Measurements from ENCODE around the gene CCDC170.
A peak's percentile ranks its signal among the peaks of the same experiment; 100 is the strongest.

CCDC170 gene

DNA sequence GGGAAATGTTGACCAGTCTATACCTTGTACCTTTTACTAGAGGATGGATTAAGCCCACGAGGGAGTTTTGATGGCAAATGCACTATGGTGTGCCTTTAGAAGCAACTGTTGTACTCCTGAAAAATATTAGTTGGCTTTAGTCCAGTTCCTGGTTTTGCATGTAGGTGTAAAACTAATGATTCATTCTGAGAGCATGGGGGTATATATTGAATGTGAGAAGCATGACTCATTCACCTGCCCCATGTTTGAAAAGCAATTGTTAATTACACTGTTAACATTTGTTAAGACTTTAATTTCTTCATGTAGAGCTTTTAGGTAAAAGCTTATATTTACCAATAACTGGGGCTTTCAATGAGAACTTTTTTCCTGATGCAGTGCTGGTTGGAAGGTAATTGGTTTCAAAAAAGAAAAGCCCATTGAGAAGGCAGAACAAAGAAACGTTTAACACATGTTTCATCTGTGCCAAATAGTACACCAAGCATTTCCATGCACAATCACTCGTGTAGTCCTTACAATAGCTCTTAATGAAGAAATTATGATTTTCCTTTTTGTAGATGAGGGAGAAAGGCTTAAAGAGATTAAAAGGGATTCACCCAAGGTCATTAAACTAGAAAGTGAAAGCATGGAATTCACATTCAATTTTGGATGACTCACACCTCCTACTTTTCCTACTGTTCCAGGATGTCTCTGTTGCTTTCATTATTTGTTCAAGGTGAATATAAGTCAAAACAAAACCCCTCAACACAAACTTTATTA, 134.1 kb downstream of the CCDC170 start:
- no peak overlapping the region for H3K4me3 Mint-ChIP-seq
- CTCF ChIA-PET = no interaction called here
- no peak for DNase-seq
- no peaks in the 10 kb centered on the region for H3K9me3 Mint-ChIP-seq
- H3K27me3 Mint-ChIP-seq = peaks cover 3% of the 10 kb centered on the region
- H3K4me1 Mint-ChIP-seq = no peaks in the 10 kb centered on the region
- no peak overlapping the region for H3K27ac Mint-ChIP-seq
- no peaks in the 10 kb centered on the region for H3K36me3 Mint-ChIP-seq

DNA sequence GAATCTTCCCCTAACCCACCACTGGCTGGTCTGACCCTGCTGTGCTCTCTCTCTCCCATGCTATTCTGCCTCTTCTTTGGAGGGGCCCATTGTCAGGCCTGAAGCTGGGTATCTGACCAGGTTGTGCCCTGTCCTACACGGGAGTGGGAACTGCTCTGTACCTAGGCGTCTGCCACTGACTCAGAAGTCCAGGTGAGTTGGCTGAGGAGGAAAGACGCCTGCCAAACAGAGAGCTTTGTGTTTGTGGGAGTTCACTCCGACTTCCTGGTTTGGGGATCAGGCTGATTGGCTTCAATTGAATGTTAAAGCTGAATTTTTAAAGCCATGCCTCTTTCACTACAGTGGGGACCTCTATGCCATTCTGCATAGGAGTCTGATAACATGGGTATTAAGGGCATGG, 136.0 kb downstream of the CCDC170 start:
- H3K36me3 Mint-ChIP-seq = no peaks in the 10 kb centered on the region
- no peak overlapping the region for H3K27ac Mint-ChIP-seq
- CTCF ChIA-PET = no interaction called here
- no peaks in the 10 kb centered on the region for H3K9me3 Mint-ChIP-seq
- DNase-seq = no peak
- peaks cover 3% of the 10 kb centered on the region for H3K27me3 Mint-ChIP-seq
- no peak overlapping the region for H3K4me3 Mint-ChIP-seq
- no peaks in the 10 kb centered on the region for H3K4me1 Mint-ChIP-seq

DNA sequence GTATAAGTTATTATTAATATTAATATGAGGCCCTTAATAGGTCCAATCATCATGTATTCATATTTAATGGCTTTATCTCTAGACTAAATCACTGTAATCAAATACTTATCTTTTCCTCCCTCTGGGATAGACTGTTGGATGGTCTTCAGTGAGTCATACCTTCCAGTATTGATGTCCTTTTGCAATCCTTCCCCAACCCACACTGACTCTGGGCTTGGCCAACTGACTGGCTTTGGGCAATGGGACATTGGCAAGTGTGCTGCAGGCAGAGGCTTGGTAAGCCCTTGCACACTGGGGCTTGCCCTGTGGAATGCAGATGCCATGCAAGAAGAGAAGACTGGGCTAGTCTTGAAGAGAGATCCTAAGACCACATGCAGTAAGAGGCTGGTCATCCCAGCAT, 136.6 kb downstream of the CCDC170 start:
- H3K27me3 Mint-ChIP-seq = peaks cover 3% of the 10 kb centered on the region
- no peaks in the 10 kb centered on the region for H3K36me3 Mint-ChIP-seq
- no peaks in the 10 kb centered on the region for H3K4me1 Mint-ChIP-seq
- no peak for DNase-seq
- no peak overlapping the region for H3K4me3 Mint-ChIP-seq
- no peak overlapping the region for H3K27ac Mint-ChIP-seq
- CTCF ChIA-PET = no interaction called here
- no peaks in the 10 kb centered on the region for H3K9me3 Mint-ChIP-seq

DNA sequence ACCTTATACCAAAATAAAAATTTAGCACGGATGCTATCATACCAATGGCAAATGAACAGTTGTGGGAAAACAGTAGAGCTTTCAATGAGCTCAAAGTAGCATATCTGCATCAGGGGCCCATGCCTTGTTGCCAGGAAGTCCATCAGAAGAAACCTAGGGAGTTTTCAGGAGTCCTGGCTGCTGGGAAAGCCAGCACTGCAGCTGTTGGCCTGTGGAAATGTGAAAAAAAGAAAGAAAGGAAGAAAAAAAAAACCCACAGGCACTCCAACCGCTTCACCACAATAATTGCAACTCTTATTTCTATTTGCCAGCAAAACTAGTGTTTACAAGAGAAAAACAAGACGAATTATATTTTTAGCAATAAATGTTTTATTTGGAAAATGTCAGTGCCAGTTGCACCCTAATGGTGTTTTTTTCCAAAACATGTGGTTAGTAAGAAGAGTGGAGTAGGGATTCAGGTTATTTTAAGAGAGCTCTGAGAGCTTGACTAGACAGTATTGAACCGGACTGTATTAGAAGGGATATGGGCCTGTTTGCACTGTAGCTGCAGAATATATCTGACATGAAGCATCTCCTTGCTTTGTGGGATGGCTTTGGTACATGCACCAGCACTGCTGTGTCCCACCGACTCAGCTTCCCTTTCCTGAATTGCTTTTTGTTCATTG, 137.3 kb downstream of the CCDC170 start:
- no peaks in the 10 kb centered on the region for H3K4me1 Mint-ChIP-seq
- H3K27me3 Mint-ChIP-seq = peaks cover 3% of the 10 kb centered on the region
- DNase-seq = no peak
- no peaks in the 10 kb centered on the region for H3K9me3 Mint-ChIP-seq
- H3K36me3 Mint-ChIP-seq = no peaks in the 10 kb centered on the region
- no peak overlapping the region for H3K27ac Mint-ChIP-seq
- H3K4me3 Mint-ChIP-seq = no peak overlapping the region
- CTCF ChIA-PET = no interaction called here

DNA sequence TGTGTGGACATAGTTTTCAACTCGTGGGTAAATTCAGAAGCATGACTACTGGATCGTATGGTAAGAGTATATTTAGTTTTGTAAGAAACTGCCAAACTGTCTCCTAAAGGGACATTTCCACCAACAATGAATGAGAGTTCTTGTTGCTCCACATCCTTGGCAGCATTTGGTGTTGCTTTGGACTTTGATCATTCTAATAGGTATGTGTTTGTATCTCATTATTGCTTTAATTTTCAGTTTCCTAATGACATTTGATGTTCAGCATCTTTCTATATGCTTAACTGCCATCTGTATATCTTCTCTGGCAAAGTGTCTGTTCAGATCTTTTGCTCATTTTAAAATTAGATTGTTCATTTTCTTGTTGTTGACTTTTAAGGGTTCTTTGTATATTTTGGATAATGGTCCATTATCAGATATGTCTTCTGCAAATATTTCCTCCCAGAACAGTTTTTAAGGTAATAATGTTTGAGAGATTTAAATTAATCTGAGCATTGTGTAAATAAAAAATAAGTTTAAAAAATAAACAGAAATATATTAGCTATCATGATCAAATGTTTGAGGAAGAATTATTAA, 138.7 kb downstream of the CCDC170 start:
- no peak for DNase-seq
- Mint-ChIP-seq H3K27ac (no peak overlapping the region), H3K4me3 (no peak overlapping the region), H3K27me3 (peaks cover 3% of the 10 kb centered on the region), H3K9me3 (no peaks in the 10 kb centered on the region), H3K36me3 (no peaks in the 10 kb centered on the region), H3K4me1 (no peaks in the 10 kb centered on the region)
- CTCF ChIA-PET = no interaction called here

DNA sequence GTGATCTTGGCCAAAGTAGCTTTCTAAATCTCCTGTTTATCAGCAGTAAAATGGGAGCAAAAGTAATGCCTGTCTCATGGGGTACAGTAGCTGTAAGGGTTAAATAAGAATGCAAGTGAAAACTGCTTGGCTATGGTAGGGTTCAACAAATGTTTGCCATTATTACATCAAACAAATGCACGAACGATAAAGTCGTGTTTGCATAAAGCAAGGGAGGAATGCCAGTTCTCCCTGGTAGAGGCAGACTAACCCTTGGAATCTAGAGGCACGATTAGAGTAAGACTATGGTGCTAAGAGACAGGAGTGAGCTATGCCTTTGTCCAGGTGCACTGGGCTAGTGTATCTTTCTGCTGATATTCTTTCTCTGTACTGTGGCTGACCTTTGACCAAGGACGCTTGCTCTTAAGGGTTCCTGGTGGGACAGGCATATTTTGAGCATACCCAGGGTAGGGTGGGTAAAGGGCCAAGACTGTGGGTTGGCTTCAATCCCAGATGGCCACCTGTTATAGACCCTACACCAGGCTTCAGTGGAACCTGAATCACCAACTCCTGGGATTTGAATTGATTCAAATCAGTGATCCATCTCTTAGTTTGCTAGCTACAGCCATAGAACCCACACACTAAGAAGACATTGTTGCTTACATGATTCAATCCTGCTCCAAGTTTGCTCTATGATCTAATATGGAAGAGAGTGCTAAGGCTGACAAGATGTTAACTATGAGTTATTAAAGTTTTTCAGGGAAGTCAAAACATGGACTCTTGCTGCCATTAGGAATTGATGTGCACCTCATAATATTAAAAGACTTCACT, 139.9 kb downstream of the CCDC170 start:
- H3K4me3 Mint-ChIP-seq = no peak overlapping the region
- CTCF ChIA-PET = no interaction called here
- no peaks in the 10 kb centered on the region for H3K9me3 Mint-ChIP-seq
- no peaks in the 10 kb centered on the region for H3K36me3 Mint-ChIP-seq
- H3K27ac Mint-ChIP-seq = no peak overlapping the region
- H3K4me1 Mint-ChIP-seq = no peaks in the 10 kb centered on the region
- DNase-seq = no peak
- H3K27me3 Mint-ChIP-seq = peaks cover 3% of the 10 kb centered on the region

DNA sequence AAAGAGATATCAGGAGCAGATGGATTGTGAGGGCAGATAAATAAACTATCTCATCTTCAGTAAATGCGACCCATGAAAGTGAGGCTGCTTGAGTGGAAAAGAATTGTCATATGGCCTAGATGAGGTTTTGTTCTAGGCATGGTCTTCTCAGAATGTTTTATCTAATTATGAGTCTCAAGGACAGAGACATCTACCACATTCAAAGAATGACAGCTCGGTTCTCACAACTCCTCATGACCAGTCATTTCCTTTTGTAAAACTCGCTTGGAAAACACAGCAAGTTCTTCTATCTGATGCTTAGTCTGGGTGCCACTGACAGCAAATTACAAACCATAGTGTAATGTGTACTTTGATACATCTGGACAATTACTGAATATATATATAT, 140.5 kb downstream of the CCDC170 start:
- H3K4me1 Mint-ChIP-seq = no peaks in the 10 kb centered on the region
- no peak overlapping the region for H3K4me3 Mint-ChIP-seq
- peaks cover 3% of the 10 kb centered on the region for H3K27me3 Mint-ChIP-seq
- H3K9me3 Mint-ChIP-seq = no peaks in the 10 kb centered on the region
- CTCF ChIA-PET = no interaction called here
- H3K36me3 Mint-ChIP-seq = no peaks in the 10 kb centered on the region
- H3K27ac Mint-ChIP-seq = no peak overlapping the region
- no peak for DNase-seq

DNA sequence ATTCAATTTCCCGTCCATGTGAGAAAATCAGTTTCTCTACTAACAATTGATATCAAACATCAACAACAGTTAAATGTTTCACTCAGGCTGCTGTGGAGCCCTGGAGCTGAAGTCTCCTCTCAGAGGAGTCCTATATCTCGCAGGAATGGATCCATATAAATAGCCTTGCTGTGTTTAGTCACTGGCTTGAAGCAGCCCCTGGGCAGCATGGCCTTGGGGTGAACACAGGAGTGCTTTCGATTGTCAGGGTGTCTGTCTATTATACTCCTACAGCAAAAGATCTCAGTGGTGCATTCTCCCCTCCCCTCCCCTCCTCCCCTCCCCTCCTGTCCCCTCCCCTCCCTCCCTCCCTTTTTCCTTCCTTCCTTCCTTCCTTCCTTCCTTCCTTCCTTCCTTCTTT, 141.9 kb downstream of the CCDC170 start:
- Mint-ChIP-seq H3K36me3 (no peaks in the 10 kb centered on the region), H3K4me1 (no peaks in the 10 kb centered on the region), H3K27me3 (peaks cover 5% of the 10 kb centered on the region), H3K9me3 (no peaks in the 10 kb centered on the region), H3K4me3 (no peak overlapping the region), H3K27ac (no peak overlapping the region)
- CTCF ChIA-PET = no interaction called here
- no peak for DNase-seq

DNA sequence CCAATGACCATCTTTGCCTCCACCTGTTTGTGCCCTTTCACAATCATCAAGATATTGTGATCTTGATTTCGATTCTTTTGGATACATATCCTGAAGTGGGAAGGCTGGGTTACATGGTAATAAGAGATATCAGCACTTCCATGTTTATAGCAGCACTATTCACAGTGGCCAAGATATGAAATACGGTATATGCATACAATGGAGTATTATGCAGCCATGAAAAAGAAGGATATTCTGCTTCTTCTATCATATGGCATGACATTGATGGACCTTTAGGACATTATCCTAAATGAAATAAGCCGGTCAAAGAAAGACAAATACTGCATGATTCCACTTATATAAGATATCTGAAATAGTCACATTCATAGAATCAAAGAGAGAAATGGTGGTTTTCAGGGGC, 144.0 kb downstream of the CCDC170 start:
- CTCF ChIA-PET = no interaction called here
- Mint-ChIP-seq H3K36me3 (no peaks in the 10 kb centered on the region), H3K9me3 (no peaks in the 10 kb centered on the region), H3K4me1 (no peaks in the 10 kb centered on the region), H3K27me3 (peaks cover 5% of the 10 kb centered on the region), H3K4me3 (no peak overlapping the region), H3K27ac (no peak overlapping the region)
- no peak for DNase-seq

DNA sequence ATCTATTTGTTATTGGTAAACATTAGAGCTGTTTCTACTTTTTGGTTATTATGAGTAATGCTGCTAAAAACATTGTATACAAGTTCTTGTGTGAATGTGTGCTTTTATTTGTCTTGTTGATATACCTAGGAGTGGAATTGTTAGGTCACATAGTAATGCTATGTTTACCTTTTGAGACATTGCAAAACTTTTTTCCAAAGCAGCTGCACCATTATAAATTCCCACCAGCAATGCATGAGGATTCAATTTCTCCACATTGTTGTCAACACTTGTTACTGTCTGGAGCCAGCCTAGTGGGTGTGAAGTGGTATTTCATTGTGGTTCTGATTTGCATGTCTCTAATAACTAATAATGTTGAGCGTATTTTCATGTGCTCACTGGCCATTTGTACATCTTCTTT, 145.9 kb downstream of the CCDC170 start:
- Mint-ChIP-seq H3K9me3 (no peaks in the 10 kb centered on the region), H3K4me3 (no peak overlapping the region), H3K4me1 (no peaks in the 10 kb centered on the region), H3K36me3 (no peaks in the 10 kb centered on the region), H3K27me3 (peaks cover 5% of the 10 kb centered on the region), H3K27ac (no peak overlapping the region)
- CTCF ChIA-PET = interaction anchor here (1.1 kb wide), 1 partner anchor 13 kb away, joined by 3 read pairs; no protein-coding TSS in a partner anchor
- DNase-seq = no peak

DNA sequence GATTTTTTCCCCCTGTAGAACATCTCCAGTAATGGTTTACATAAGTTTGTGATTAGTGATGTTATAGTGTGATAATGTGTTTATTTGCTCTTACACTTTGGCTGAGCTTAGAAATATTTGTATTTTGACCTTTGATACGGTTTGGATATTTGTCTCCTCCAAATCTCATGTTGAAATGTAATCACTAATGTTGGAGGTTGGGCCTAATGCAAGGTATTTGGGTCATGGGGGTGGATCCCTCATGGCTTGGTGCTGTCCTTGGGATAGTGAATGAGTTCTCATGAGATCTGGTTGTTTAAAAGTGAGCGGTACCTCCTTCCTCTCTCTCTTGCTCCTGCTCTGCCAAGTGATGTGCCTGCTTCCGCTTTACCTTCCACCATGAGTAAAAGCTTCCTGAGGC, 147.2 kb downstream of the CCDC170 start:
- peaks cover 5% of the 10 kb centered on the region for H3K27me3 Mint-ChIP-seq
- no peaks in the 10 kb centered on the region for H3K36me3 Mint-ChIP-seq
- DNase-seq = no peak
- peaks cover 8% of the 10 kb centered on the region for H3K4me1 Mint-ChIP-seq
- H3K4me3 Mint-ChIP-seq = no peak overlapping the region
- no peaks in the 10 kb centered on the region for H3K9me3 Mint-ChIP-seq
- CTCF ChIA-PET = interaction anchor here (0.9 kb wide), 1 partner anchor 19 kb away, joined by 3 read pairs; no protein-coding TSS in a partner anchor
- no peak overlapping the region for H3K27ac Mint-ChIP-seq

DNA sequence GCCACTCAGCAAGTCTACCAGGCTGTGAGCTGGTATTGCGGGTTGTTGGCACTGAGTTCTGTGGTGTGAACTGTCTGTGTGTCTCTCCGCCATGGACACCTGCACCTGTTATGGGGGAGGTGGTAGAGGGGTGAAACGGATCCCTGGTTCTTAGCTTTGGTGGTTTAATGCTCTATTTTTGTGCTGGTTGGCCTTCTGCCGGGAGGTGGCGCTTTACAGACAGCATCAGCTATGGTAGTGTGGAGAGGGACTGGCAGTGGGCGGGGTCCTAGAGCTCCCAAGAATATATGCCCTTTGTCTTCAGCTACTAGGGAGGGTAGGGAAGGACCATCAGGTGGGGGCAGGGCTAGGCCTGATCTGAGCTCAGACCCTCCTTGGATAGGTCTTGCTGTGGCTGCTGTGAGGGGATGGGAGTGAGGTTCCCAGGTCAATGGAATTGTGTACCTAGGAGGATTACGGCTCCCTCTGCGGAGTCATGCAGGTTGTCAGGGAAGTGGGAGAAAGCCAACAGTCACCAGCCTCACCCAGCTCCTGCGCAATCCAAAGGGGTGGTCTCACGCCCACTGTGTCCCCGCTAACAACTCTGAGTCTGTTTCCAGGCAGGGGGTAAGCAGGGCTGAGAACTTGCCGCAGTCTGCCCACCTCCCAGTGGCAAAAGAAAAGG, 154.3 kb downstream of the CCDC170 start:
- no peaks in the 10 kb centered on the region for H3K9me3 Mint-ChIP-seq
- peak; percentile 32 for DNase-seq

DNA sequence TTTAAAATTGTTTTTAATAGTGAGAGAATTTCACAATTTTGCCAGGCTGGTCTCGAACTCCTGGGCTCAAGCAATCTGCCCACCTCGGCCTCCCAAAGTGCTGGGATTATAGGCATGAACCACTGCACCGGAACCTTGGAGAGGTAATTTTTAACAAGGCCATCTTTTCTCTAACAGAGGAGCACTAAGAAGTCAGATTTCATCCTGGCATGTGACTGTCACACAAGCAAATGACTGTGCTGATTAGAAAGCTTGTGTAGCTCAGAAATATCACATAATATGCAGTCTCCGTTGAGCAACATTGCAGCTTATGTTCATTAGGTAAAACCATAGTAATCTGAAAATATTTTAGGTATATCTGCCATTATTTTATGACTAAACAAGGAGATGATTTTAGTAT, 156.0 kb downstream of the CCDC170 start:
- no peaks in the 10 kb centered on the region for H3K9me3 Mint-ChIP-seq
- CTCF ChIA-PET = no interaction called here
- DNase-seq = no peak

More for the DNA sequence above, 154.3 kb downstream of the CCDC170 start:
- Mint-ChIP-seq H3K27me3 (peaks cover 10% of the 10 kb centered on the region), H3K36me3 (no peaks in the 10 kb centered on the region), H3K4me1 (peaks cover 8% of the 10 kb centered on the region), H3K4me3 (no peak overlapping the region), H3K27ac (peak overlapping the region; percentile 9)
- CTCF ChIA-PET = interaction anchor here (0.8 to 1.8 kb wide), 3 partner anchors 8 to 16 kb away, joined by 4 to 5 read pairs (median 4); no protein-coding TSS in a partner anchor

DNA sequence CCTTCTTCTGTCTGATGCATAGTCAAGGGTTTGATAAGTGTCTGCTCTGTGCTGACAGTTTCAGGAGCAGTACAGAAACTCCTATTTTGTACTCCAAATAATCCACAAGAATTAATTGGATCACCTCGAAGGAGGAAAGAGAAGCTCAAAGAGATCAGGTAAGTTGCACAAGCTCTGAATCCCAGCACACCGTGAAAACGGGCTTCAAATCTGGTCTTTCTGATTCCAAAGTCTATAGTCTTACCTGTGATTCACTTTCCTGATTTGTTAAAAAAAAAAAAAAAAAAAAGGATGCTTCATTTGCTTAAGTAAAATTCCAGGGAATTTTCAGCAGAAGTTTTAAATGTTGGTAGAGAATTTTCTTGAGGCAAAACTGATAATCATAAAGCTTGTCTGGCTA, 157.8 kb downstream of the CCDC170 start:
- Mint-ChIP-seq H3K4me1 (no peaks in the 10 kb centered on the region), H3K4me3 (no peak overlapping the region), H3K36me3 (no peaks in the 10 kb centered on the region), H3K27ac (no peak overlapping the region), H3K9me3 (no peaks in the 10 kb centered on the region), H3K27me3 (peaks cover 15% of the 10 kb centered on the region)
- no peak for DNase-seq
- CTCF ChIA-PET = no interaction called here

More for the DNA sequence above, 156.0 kb downstream of the CCDC170 start:
- Mint-ChIP-seq H3K27me3 (peaks cover 15% of the 10 kb centered on the region), H3K27ac (no peak overlapping the region), H3K4me1 (peaks cover 8% of the 10 kb centered on the region), H3K36me3 (no peaks in the 10 kb centered on the region), H3K4me3 (no peak overlapping the region)
